Kidney epithelial cell (primary cell): ENCODE data around the gene PRRT2. TPM values are rescaled to one million over a fixed set of nuclear protein-coding genes. Genes with fewer than 3 reads are reported as not detected.

ENCODE experiments used
- DNase-seq: peaks from one replicate; pipeline ENCODE4 v3.0.0-alpha.2; 2010; ENCODE audit warnings: low read depth
- H3K27me3 ChIP-seq: 2 replicates; pipeline ENCODE4 v1.6.0; 2011; ENCODE audit warnings: low read length; ENCODE audit not compliant: control insufficient read depth, insufficient read depth
- H3K36me3 ChIP-seq: 2 replicates; pipeline ENCODE4 v1.5.1; 2011; ENCODE audit warnings: low read length; ENCODE audit not compliant: control insufficient read depth, insufficient read depth
- H3K4me3 ChIP-seq: 2 replicates; pipeline ENCODE4 v1.5.1; 2011; ENCODE audit warnings: low read depth, mild to moderate bottlenecking, control low read depth, low read length
- total RNA-seq: library from RNA; depleted of rRNA; stranded (reverse); fragments of >200 nt; gene quantifications from 2 replicates; pipeline ENCODE4 v1.2.3, GENCODE V29; 2015
- TF ChIP-seq, protein P1 (sequence below): IDR thresholded peaks from 2 replicates; pipeline ENCODE4 v1.5.1; 2011; ENCODE audit warnings: mild to moderate bottlenecking, moderate library complexity, low read length, control low read depth, inconsistent platforms; ENCODE audit not compliant: insufficient read depth, poor library complexity, severe bottlenecking

PRRT2 gene
- total RNA-seq, 1 donor from 2014 or later, result 0.29 TPM

DNA sequence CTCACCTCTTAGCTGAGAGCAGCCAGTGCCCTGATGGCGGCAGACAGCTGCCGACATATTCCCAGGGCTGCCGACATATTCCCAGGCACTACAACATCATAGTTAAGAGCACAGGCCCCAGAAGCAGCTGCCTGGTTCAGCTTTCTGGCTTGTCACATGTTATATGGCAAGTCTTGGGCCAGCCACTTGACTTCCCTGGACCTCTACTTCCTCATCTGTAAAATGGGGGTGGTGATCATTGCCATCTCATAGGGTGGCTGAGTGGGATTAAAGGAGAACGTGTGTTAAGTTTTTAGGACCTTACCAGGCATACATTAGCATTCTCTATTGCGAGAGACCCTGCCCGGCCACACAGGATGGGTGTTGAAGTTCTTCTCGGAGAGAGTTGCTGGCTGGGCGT is 31.9 kb downstream of the PRRT2 start:
- TF ChIP-seq, protein P1, sequence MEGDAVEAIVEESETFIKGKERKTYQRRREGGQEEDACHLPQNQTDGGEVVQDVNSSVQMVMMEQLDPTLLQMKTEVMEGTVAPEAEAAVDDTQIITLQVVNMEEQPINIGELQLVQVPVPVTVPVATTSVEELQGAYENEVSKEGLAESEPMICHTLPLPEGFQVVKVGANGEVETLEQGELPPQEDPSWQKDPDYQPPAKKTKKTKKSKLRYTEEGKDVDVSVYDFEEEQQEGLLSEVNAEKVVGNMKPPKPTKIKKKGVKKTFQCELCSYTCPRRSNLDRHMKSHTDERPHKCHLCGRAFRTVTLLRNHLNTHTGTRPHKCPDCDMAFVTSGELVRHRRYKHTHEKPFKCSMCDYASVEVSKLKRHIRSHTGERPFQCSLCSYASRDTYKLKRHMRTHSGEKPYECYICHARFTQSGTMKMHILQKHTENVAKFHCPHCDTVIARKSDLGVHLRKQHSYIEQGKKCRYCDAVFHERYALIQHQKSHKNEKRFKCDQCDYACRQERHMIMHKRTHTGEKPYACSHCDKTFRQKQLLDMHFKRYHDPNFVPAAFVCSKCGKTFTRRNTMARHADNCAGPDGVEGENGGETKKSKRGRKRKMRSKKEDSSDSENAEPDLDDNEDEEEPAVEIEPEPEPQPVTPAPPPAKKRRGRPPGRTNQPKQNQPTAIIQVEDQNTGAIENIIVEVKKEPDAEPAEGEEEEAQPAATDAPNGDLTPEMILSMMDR, result no peak
- DNase-seq, result no peak
- Histone ChIP-seq H3K27me3 (no peaks in the 10 kb centered on the region), H3K4me3 (no peak overlapping the region), H3K36me3 (peaks cover 4% of the 10 kb centered on the region)

DNA sequence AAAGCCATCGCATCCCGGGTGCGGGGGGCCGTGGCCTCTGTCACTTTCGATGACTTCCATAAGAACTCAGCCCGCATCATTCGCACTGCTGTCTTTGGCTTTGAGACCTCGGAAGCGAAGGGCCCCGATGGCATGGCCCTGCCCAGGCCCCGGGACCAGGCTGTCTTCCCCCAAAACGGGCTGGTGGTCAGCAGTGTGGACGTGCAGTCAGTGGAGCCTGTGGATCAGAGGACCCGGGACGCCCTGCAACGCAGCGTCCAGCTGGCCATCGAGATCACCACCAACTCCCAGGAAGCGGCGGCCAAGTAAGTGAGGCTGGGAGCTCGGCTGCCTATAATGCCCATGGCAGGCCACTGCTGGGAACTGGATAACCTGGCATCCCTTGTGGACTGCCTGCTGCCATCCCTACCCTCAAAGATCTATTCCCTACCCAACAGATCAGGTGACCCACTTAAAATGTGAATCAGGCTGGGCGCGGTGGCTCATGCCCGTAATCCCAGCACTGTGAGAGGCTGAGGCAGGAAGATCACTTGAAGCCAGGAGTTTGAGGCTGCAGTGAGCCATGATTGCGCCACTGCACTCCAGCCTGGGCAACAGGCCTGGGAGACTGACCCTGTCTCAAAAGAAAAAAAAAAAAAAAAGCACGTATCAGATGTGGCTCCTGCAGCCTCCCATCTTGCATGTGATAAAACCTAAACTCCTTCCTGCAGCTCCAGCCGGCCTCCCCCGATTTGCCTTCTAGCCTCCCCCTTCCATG is 32.8 kb downstream of the PRRT2 start:
- no peak for DNase-seq
- TF ChIP-seq, protein P1, result no peak
- Histone ChIP-seq H3K27me3 (no peaks in the 10 kb centered on the region), H3K36me3 (peaks cover 4% of the 10 kb centered on the region), H3K4me3 (no peak overlapping the region)

DNA sequence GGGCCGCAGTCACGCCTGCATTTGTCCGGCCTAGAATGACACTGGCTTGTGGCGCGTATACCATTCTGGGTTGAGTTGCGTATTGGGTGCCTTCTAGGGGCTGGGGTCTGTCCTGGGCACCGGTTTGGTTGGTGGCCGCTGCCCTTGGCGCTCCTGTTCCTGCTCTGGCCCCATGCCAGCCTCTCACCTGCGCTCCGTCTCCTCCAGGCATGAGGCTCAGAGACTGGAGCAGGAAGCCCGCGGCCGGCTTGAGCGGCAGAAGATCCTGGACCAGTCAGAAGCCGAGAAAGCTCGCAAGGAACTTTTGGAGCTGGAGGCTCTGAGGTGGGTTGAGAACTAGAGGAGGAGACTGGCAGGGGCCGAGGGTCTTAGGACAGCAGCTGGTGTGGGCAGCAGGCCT is 33.7 kb downstream of the PRRT2 start:
- Histone ChIP-seq H3K4me3 (no peak overlapping the region), H3K36me3 (peaks cover 4% of the 10 kb centered on the region), H3K27me3 (no peaks in the 10 kb centered on the region)
- DNase-seq, result no peak
- TF ChIP-seq, protein P1, result no peak

DNA sequence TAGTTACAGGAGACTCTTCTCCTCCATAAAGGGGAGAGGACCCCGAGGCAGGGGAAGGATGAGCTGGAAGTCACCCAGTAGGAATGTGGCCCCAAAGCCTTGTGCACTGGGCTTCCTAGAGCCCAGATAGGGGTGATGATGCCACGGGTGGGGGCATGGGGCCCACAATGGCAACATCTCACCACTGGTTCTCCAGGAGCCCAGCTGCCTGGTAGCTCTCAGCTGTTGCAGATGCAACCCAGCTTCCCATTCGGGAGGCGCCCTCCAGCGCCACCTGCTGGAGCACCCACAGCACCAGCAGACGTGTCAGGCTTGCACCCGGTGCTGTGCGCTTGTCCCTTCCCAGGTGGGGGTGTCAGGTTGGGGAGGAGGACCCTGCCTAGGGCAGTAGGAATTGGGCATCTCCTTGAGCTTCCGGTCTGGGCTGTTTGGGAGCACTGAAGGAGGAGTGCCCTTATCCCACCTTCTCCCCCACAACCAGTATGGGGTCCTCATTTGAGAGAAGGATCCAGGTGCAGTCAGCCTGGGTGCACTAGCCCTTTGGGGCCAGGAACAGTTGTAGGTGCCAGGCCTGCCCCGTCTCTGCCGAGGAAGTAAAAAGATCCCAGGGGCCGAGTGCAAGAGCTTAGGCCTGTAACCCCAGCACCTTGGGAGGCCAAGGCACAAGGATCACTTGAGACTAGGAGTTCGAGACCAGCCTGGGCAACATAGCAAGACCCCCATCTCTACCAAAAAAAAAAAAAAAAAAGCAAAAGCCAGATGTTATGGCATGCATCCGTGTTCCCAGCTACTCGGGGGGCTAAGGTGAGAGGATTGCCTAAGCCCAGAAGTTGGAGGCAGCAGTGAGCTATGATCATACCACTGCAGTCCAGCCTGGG is 36.7 kb downstream of the PRRT2 start:
- DNase-seq, result no peak
- Histone ChIP-seq H3K27me3 (no peaks in the 10 kb centered on the region), H3K36me3 (no peaks in the 10 kb centered on the region), H3K4me3 (no peak overlapping the region)
- TF ChIP-seq, protein P1, result peak; percentile 93

DNA sequence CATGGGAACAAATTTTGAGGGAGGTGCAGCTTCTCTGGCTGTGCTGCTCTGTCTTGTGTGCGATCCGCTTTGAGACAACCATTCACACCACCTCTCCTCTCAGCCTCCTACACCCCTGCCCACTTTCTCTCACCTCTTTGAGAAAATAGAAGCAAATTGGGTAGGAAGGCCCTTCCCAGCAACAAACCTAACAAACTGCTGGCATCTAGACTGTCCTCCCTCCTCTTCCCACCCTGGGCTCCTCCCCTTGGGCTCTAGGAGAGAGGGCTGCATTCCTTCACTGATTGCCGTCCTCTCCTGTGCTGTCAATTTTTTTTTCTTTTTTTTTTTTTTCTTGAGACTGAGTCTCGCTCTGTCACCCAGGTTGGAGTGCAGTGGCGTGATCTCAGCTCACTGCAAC is 37.5 kb downstream of the PRRT2 start:
- TF ChIP-seq, protein P1, result no peak

More for the DNA sequence above, 37.5 kb downstream of the PRRT2 start:
- DNase-seq, result no peak
- Histone ChIP-seq H3K36me3 (no peaks in the 10 kb centered on the region), H3K27me3 (no peaks in the 10 kb centered on the region), H3K4me3 (no peak overlapping the region)
